ENCODE measurements around the gene SPRR2A.
"Not testable (repeated sequence)": the region's sequence is repeated elsewhere in the genome, so short reads cannot be mapped to it uniquely, and the experiment has no call there.

Gene SPRR2A

DNA sequence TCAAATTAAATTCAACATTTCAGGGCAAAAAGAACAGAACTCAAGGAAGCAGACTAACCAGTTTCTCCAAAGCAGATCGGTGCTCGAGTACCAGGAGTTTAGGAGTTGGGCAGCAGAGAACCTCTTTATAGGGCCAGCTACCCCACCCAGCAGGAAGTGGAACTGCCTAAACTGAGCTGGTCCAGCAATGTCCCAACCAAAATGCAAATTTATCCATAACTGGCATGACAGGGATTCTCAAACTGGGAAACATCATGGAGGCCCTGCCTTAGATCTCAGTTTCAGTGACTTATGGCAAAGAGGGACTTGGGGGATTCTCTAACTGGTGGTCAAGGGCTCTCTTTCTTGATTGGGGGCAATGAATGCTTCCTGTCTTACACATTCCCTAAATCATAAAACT lies 14.2 kb upstream of the SPRR2A start, which contains the start of gene SPRR2B:
TSS of gene SPRR2B (minus strand) at position 101 of the 400 bp plus-strand sequence. CDS start 772 bp downstream, outside the sequence.
- Histone ChIP-seq H3K9ac (ENCODE audit: insufficient read length) (no peak within 1 kb of the TSS), H3K4me3 (no peak within 1 kb of the TSS), H3K27ac (no peak within 1 kb of the TSS), H3K36me3 (ENCODE audit: insufficient read depth, low read length) (no peaks in the 10 kb centered on the region), H3K9me3 (ENCODE audit: low read depth, low read length) (no peaks in the 10 kb centered on the region)
- no peak for DNase-seq (ENCODE audit: low read depth, low spot score)
- no peak for TF ChIP-seq EZH2 (IDR thresholded peaks at IDR 0.05)
- no peak for TF ChIP-seq POLR2AphosphoS5 (IDR thresholded peaks at IDR 0.05; ENCODE audit: borderline replicate concordance, low read depth, low read length)
- TF ChIP-seq FOXP2 (optimal IDR thresholded peaks at IDR 0.05; ENCODE audit: control extremely low read depth, extremely low read length, insufficient read depth), result no peak

DNA sequence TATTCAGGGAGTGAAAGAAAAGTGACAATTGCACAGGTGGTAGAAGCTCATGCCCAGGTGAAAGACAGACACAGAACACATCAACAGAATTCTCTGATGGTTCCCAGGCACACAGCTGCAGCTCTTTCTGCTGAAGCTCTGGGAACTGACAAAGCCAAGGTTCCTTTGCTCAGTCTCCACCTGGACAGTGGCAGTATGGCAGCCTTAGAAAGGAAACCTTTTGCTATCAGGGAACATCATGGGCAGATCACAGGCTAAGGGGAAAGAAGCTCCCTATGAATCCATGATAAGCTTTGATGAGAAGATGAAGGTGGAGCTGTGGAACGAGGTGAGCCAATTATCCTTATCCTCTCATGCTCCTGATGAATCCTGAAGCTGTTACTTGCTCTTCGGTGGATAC lies 12.9 kb upstream of the SPRR2A start:
- no peak overlapping the region for H3K27ac ChIP-seq
- DNase-seq (ENCODE audit: low read depth, low spot score), result no peak
- TF ChIP-seq FOXP2 (optimal IDR thresholded peaks at IDR 0.05; ENCODE audit: control extremely low read depth, extremely low read length, insufficient read depth) (no peak), POLR2AphosphoS5 (IDR thresholded peaks at IDR 0.05; ENCODE audit: borderline replicate concordance, low read depth, low read length) (no peak), EZH2 (IDR thresholded peaks at IDR 0.05) (no peak)
- no peaks in the 10 kb centered on the region for H3K36me3 ChIP-seq (ENCODE audit: insufficient read depth, low read length)
- H3K4me3 ChIP-seq, result no peak overlapping the region
- H3K9me3 ChIP-seq (ENCODE audit: low read depth, low read length), result no peaks in the 10 kb centered on the region
- H3K9ac ChIP-seq (ENCODE audit: insufficient read length), result no peak overlapping the region

- no peak for DNase-seq (ENCODE audit: low read depth, low spot score)
- H3K9me3 ChIP-seq (ENCODE audit: low read depth, low read length), result no peaks in the 10 kb centered on the region
- no peak for TF ChIP-seq EZH2 (IDR thresholded peaks at IDR 0.05)
- no peak for TF ChIP-seq POLR2AphosphoS5 (IDR thresholded peaks at IDR 0.05; ENCODE audit: borderline replicate concordance, low read depth, low read length)
- no peak for TF ChIP-seq FOXP2 (optimal IDR thresholded peaks at IDR 0.05; ENCODE audit: control extremely low read depth, extremely low read length, insufficient read depth)
- no peak overlapping the region for H3K4me3 ChIP-seq
- no peak overlapping the region for H3K9ac ChIP-seq (ENCODE audit: insufficient read length)
- H3K27ac ChIP-seq, result no peak overlapping the region
- no peaks in the 10 kb centered on the region for H3K36me3 ChIP-seq (ENCODE audit: insufficient read depth, low read length)
These were observed 1.8 kb upstream of the SPRR2A start for GRCh38 chr1:153058826-153059784.

GRCh38 chr1:153058154-153058553 lies 842 bp upstream of the SPRR2A start:
- Histone ChIP-seq H3K9ac (ENCODE audit: insufficient read length) (no peak overlapping the region), H3K27ac (no peak overlapping the region), H3K9me3 (ENCODE audit: low read depth, low read length) (no peaks in the 10 kb centered on the region), H3K36me3 (ENCODE audit: insufficient read depth, low read length) (no peaks in the 10 kb centered on the region), H3K4me3 (no peak overlapping the region)
- TF ChIP-seq POLR2AphosphoS5 (IDR thresholded peaks at IDR 0.05; ENCODE audit: borderline replicate concordance, low read depth, low read length), result no peak
- no peak for TF ChIP-seq FOXP2 (optimal IDR thresholded peaks at IDR 0.05; ENCODE audit: control extremely low read depth, extremely low read length, insufficient read depth)
- no peak for TF ChIP-seq EZH2 (IDR thresholded peaks at IDR 0.05)
- no peak for DNase-seq (ENCODE audit: low read depth, low spot score)

DNA sequence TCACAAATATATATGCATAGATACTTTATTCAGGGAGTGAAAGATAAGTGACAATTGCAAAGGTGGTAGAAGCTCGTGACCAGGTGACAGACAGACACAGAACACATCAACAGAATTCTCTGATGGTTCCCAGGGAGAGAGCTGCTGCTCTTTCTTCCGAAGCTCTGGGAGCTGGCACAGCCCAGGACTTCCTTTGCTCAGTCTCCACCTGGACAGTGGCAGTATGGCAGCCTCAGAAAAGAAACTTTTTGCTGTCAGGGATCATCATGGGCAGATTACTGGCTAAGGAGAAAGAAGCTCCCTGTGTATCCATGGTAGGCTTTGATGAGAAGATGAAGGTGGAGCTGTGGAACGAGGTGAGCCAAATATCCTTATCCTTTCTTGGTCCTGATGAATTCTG lies 1.2 kb downstream of the SPRR2A start:
- not testable (repeated sequence) for H3K36me3 ChIP-seq (ENCODE audit: insufficient read depth, low read length); H3K27ac ChIP-seq; H3K9me3 ChIP-seq (ENCODE audit: low read depth, low read length); H3K9ac ChIP-seq (ENCODE audit: insufficient read length); DNase-seq (ENCODE audit: low read depth, low spot score); H3K4me3 ChIP-seq

DNA sequence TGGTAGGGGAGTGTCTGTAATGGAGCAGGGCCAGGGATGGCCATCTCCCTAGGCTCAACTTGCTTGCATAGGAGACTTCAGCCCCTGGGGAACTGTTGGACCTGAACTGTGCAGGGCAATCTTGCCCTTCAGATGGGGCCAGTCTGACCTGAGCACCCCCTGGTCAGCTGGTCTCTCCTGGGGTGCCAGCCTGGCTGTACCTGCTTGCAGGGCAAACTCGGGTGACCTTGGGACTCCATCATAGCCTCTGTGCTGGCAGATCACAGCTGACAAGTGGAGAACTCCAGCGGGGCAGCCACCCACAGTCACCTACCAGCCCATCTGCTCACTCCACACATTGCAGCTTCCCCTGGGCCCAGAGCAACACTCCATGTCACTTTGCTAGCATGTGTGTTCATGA lies 8.1 kb downstream of the SPRR2A start:
- Histone ChIP-seq H3K4me3 (no peak overlapping the region), H3K9ac (ENCODE audit: insufficient read length) (no peak overlapping the region), H3K9me3 (ENCODE audit: low read depth, low read length) (no peaks in the 10 kb centered on the region), H3K27ac (no peak overlapping the region), H3K36me3 (ENCODE audit: insufficient read depth, low read length) (no peaks in the 10 kb centered on the region)
- no peak for TF ChIP-seq FOXP2 (optimal IDR thresholded peaks at IDR 0.05; ENCODE audit: control extremely low read depth, extremely low read length, insufficient read depth)
- TF ChIP-seq EZH2 (IDR thresholded peaks at IDR 0.05), result no peak
- TF ChIP-seq POLR2AphosphoS5 (IDR thresholded peaks at IDR 0.05; ENCODE audit: borderline replicate concordance, low read depth, low read length), result no peak
- no peak for DNase-seq (ENCODE audit: low read depth, low spot score)

DNA sequence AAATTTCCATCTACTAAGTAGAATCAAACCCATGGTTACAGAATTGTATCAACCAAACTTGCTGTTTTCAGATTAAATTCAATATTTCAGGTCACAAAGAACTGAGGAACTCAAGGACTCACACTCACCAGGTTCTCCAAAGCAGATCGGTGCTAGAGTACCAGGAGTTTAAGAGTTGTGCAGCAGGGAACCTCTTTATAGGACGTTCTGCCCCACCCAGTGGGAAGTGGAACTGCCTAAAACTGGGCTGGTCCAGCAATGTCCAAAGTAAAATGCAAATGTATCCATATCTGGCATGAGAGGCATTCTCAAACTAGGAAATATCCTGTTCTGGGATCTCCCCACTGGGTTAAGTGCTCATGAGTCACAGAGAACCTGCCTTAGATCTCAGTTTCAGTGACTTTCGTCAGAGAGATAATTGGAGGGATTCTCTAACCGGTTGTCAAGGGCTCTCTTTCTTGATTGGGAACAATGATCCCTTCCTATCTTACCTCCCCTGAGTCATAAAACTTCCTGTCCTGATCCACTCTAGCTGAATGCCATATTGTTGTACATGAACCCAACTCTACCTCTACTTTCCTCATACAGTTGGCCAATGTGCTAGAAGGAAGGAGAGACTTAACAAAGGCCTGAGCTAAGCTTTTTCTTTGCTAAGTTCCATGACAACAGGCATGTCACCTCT lies 16.2 kb downstream of the SPRR2A start, which contains the start of gene SPRR2D:
TSS of gene SPRR2D (minus strand) at position 171 of the 682 bp plus-strand sequence. CDS start 774 bp downstream, outside the sequence.
- no peaks in the 10 kb centered on the region for H3K36me3 ChIP-seq (ENCODE audit: insufficient read depth, low read length)
- no peak within 1 kb of the TSS for H3K4me3 ChIP-seq
- DNase-seq (ENCODE audit: low read depth, low spot score), result no peak
- no peaks in the 10 kb centered on the region for H3K9me3 ChIP-seq (ENCODE audit: low read depth, low read length)
- no peak within 1 kb of the TSS for H3K27ac ChIP-seq
- no peak for TF ChIP-seq POLR2AphosphoS5 (IDR thresholded peaks at IDR 0.05; ENCODE audit: borderline replicate concordance, low read depth, low read length)
- TF ChIP-seq FOXP2 (optimal IDR thresholded peaks at IDR 0.05; ENCODE audit: control extremely low read depth, extremely low read length, insufficient read depth), result no peak
- TF ChIP-seq EZH2 (IDR thresholded peaks at IDR 0.05), result no peak
- H3K9ac ChIP-seq (ENCODE audit: insufficient read length), result no peak within 1 kb of the TSS

- H3K36me3 ChIP-seq (ENCODE audit: insufficient read depth, low read length), result no peaks in the 10 kb centered on the region
- no peak overlapping the region for H3K4me3 ChIP-seq
- DNase-seq (ENCODE audit: low read depth, low spot score), result no peak
- no peaks in the 10 kb centered on the region for H3K9me3 ChIP-seq (ENCODE audit: low read depth, low read length)
- no peak overlapping the region for H3K9ac ChIP-seq (ENCODE audit: insufficient read length)
- H3K27ac ChIP-seq, result no peak overlapping the region
- TF ChIP-seq FOXP2 (optimal IDR thresholded peaks at IDR 0.05; ENCODE audit: control extremely low read depth, extremely low read length, insufficient read depth) (no peak), EZH2 (IDR thresholded peaks at IDR 0.05) (no peak), POLR2AphosphoS5 (IDR thresholded peaks at IDR 0.05; ENCODE audit: borderline replicate concordance, low read depth, low read length) (no peak)
These were observed 22.1 kb downstream of the SPRR2A start for GRCh38 chr1:153035211-153035610.
